Measurements from ENCODE around the gene NEK1.

NEK1 gene

DNA sequence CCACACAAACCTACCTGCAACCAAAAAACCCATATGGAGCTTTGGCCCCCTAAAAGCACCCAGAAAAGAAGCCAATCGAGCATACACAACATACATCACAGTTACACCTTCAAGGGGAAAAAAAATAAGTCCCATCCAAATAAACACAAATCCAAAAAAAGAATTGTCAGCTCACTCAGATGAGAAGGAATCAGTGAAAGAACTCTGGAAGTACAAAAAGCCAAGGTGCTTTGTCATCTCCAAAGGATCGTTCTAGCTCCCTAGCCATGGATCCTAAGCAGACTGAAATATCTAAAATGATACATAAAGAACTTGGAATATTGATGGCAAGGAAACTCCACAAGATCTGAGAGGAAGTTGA lies 119.2 kb downstream of the NEK1 start:
- Histone ChIP-seq H4K20me1 (ENCODE audit: low read depth, low read length) (no peaks in the 10 kb centered on the region), H3K36me3 (ENCODE audit: low read length) (no peaks in the 10 kb centered on the region), H2AFZ (ENCODE audit: low read depth, low read length, severe bottlenecking) (no peak overlapping the region), H3K27me3 (ENCODE audit: low read length) (no peaks in the 10 kb centered on the region), H3K4me2 (ENCODE audit: low read depth, low read length, poor library complexity, severe bottlenecking) (no peak overlapping the region), H3K9me3 (ENCODE audit: insufficient read depth, low read length) (no peaks in the 10 kb centered on the region), H3K9ac (ENCODE audit: low read length) (no peak overlapping the region), H3K4me3 (ENCODE audit: insufficient read depth, low read length, poor library complexity, severe bottlenecking) (no peak overlapping the region), H3K27ac (ENCODE audit: low read depth, low read length) (no peak overlapping the region), H3F3A (ENCODE audit: insufficient read depth) (no peaks in the 10 kb centered on the region; the same call in 1 of the 2 replicates), H3K9me2 (replicated peaks; ENCODE audit: insufficient read depth, low read length) (no peaks in the 10 kb centered on the region), H3K79me2 (ENCODE audit: insufficient read depth, low read length) (no peaks in the 10 kb centered on the region)
- TF ChIP-seq, protein P1, sequence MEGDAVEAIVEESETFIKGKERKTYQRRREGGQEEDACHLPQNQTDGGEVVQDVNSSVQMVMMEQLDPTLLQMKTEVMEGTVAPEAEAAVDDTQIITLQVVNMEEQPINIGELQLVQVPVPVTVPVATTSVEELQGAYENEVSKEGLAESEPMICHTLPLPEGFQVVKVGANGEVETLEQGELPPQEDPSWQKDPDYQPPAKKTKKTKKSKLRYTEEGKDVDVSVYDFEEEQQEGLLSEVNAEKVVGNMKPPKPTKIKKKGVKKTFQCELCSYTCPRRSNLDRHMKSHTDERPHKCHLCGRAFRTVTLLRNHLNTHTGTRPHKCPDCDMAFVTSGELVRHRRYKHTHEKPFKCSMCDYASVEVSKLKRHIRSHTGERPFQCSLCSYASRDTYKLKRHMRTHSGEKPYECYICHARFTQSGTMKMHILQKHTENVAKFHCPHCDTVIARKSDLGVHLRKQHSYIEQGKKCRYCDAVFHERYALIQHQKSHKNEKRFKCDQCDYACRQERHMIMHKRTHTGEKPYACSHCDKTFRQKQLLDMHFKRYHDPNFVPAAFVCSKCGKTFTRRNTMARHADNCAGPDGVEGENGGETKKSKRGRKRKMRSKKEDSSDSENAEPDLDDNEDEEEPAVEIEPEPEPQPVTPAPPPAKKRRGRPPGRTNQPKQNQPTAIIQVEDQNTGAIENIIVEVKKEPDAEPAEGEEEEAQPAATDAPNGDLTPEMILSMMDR (IDR thresholded peaks at IDR 0.05; ENCODE audit: insufficient read depth, low read length, poor library complexity, severe bottlenecking) = peak; percentile 4
- no peak for TF ChIP-seq EZH2phosphoT487 (conservative IDR thresholded peaks at IDR 0.05; ENCODE audit: low read length)

DNA sequence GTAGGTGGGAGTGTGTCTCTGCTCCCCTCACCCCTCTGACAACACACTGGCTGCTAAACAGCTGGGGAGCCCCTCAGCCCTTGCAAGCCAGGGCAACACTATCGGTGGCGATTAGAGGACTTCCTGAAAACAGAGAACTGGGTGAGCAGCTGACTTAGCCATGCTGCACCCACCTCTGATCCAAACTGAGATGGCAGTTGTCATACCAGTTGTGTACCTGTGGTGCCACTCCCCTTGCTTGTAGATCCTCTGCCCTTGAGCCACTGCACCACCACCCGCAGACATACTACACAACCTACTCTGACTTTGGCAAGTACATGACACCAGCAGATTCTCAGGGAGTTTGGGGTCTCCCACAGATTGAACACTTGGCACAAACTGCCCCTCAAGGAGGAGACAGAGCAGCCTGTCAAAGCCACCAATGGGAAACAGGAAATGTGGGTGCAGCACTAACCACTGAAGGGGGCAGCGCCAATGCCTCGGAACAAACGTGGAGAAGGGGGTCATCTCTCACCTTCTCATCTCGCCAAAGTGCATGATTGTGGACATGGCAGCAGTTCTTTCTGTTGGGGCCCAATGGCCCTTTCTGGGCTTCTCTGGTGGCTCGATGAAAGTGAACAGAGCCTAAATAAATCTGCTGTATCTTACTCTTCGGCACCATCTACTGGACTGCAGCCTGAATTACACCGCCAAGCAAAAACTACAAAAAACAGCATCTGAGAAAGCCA lies 119.8 kb downstream of the NEK1 start:
- no peak overlapping the region for H3K9ac ChIP-seq (ENCODE audit: low read length)
- H3K36me3 ChIP-seq (ENCODE audit: low read length) = no peaks in the 10 kb centered on the region
- H3K4me2 ChIP-seq (ENCODE audit: low read depth, low read length, poor library complexity, severe bottlenecking) = no peak overlapping the region
- H3K4me3 ChIP-seq (ENCODE audit: insufficient read depth, low read length, poor library complexity, severe bottlenecking) = no peak overlapping the region
- no peaks in the 10 kb centered on the region; the same call in 1 of the 2 replicates for H3F3A ChIP-seq (ENCODE audit: insufficient read depth)
- no peaks in the 10 kb centered on the region for H4K20me1 ChIP-seq (ENCODE audit: low read depth, low read length)
- no peaks in the 10 kb centered on the region for H3K9me2 ChIP-seq (replicated peaks; ENCODE audit: insufficient read depth, low read length)
- no peak overlapping the region for H3K27ac ChIP-seq (ENCODE audit: low read depth, low read length)
- H2AFZ ChIP-seq (ENCODE audit: low read depth, low read length, severe bottlenecking) = no peak overlapping the region
- no peaks in the 10 kb centered on the region for H3K79me2 ChIP-seq (ENCODE audit: insufficient read depth, low read length)
- no peaks in the 10 kb centered on the region for H3K9me3 ChIP-seq (ENCODE audit: insufficient read depth, low read length)
- no peaks in the 10 kb centered on the region for H3K27me3 ChIP-seq (ENCODE audit: low read length)
- TF ChIP-seq EZH2phosphoT487 (conservative IDR thresholded peaks at IDR 0.05; ENCODE audit: low read length) = no peak
- TF ChIP-seq, protein P1 (IDR thresholded peaks at IDR 0.05; ENCODE audit: insufficient read depth, low read length, poor library complexity, severe bottlenecking) = peak; percentile 66

DNA sequence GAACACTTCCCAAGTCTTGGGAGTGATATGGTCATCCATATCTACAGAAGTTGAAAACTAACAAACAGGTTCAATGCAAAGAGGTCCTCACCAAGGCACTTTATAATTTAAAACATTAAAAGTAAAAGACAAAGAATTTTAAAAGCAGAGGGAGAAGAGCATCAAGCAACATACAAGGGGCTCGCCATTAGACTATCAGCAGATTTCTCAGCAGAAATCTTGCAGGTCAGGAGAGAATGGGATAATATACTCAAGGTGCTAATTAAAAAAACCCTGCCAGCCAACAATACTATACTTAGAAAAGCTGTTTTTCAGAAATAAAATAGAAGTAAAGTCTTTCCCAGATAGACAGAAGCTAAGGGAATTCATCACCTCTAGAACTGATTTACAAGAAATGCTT lies 121.2 kb downstream of the NEK1 start:
- no peak overlapping the region for H3K9ac ChIP-seq (ENCODE audit: low read length)
- no peaks in the 10 kb centered on the region for H3K9me3 ChIP-seq (ENCODE audit: insufficient read depth, low read length)
- H3K27ac ChIP-seq (ENCODE audit: low read depth, low read length) = no peak overlapping the region
- no peaks in the 10 kb centered on the region for H3K27me3 ChIP-seq (ENCODE audit: low read length)
- no peak overlapping the region for H2AFZ ChIP-seq (ENCODE audit: low read depth, low read length, severe bottlenecking)
- no peaks in the 10 kb centered on the region for H3K36me3 ChIP-seq (ENCODE audit: low read length)
- no peaks in the 10 kb centered on the region for H3K79me2 ChIP-seq (ENCODE audit: insufficient read depth, low read length)
- H3K4me2 ChIP-seq (ENCODE audit: low read depth, low read length, poor library complexity, severe bottlenecking) = no peak overlapping the region
- TF ChIP-seq, protein P1 (IDR thresholded peaks at IDR 0.05; ENCODE audit: insufficient read depth, low read length, poor library complexity, severe bottlenecking) = no peak
- no peak for TF ChIP-seq EZH2phosphoT487 (conservative IDR thresholded peaks at IDR 0.05; ENCODE audit: low read length)
- H3K4me3 ChIP-seq (ENCODE audit: insufficient read depth, low read length, poor library complexity, severe bottlenecking) = no peak overlapping the region
- no peaks in the 10 kb centered on the region for H4K20me1 ChIP-seq (ENCODE audit: low read depth, low read length)
- H3F3A ChIP-seq (ENCODE audit: insufficient read depth) = no peaks in the 10 kb centered on the region; the same call in 1 of the 2 replicates
- no peaks in the 10 kb centered on the region for H3K9me2 ChIP-seq (replicated peaks; ENCODE audit: insufficient read depth, low read length)
